HG03066 (cell line): ENCODE results near the gene FOLR3.
"Not testable (repeated sequence)": the region's sequence is repeated elsewhere in the genome, so short reads cannot be mapped to it uniquely, and the experiment has no call there.

ENCODE experiments used
- ATAC-seq: cut with Tn5 transposase; IDR thresholded peaks from one replicate; pipeline ENCODE4 v1.9.1; 2021; ENCODE audit warnings: low read depth; ENCODE audit not compliant: unreplicated experiment

The FOLR3 gene

DNA sequence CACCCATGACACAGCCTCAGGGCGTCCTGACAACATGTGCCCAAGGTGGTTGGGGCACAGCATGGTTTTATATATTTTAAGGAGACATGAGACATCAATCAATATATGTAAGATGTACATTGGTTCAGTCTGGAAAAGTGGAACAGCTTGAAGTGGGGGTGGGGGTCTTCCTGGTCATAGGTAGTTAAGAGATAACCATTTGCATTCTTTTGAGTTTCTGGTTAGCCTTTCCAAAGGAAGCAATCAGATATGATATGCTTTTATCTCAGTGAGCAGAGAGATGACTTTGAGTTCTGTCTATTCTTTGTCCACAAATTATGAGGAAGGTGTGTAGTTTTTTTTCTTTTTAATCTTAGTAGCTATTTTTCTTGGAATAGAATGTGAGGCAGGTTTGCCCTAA lies 12.9 kb upstream of the FOLR3 start:
- ATAC-seq: no peak

- no peak for ATAC-seq
Observed at GRCh38 chr11:72123117-72123653, 12.3 kb upstream of the FOLR3 start.

DNA sequence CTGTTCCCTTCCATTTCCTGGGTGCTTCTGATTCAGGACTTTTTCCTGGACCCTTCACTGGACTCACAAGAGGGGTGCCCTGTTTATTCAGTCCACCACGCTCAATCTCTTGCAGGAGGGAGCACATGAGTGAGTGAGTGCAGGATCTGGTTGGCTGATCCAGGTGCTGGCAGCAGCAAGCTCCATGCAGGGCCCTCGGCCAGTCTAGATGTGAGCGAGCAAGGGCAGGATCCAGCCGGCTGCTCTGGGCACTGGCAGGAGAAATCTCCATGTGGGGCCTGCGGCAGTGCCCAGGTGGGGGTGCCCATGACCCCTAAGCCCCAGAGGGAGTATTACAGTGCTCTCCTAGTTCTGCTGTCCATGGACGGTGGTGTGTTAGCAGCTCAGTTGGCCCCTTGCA lies 11.5 kb upstream of the FOLR3 start:
- ATAC-seq: no peak

DNA sequence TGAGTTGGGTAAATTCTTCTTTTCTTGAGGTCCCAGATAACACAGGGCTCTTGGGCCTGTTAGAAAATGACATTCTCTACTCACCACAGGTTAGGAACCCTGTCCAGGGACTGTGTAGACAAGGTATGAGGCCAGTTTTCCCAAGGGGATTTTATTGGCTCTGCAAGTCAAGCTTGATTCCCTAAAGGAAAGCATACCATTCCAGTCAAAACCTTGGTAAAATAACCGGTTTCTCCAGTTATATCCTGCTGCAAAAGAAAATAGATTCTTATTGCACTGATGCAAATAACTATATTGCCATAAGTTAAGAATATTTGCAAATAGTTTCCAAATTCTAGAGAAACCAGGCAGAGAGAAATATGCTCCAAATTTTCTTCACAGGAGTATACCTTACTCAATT lies 9.6 kb upstream of the FOLR3 start:
- ATAC-seq: no peak

DNA sequence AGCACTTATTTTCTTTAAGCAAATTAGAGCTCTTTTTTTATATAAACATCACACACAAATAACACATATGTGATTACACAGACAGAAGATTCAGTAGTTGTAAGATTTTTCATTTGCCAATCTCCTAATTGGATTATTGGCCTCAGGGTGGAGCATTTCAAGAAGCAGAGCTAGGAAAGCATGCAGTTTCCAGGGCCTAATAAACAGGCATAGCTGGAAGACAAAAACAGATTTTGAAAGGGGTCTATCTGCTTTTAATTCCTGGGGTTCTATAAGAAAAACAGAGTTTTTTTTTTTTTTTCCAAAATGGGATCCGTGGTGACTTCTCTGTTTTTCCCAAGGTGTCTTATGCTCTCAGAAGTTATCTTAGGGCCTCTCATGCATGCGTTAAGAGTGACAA lies 7.6 kb upstream of the FOLR3 start:
- no peak for ATAC-seq

DNA sequence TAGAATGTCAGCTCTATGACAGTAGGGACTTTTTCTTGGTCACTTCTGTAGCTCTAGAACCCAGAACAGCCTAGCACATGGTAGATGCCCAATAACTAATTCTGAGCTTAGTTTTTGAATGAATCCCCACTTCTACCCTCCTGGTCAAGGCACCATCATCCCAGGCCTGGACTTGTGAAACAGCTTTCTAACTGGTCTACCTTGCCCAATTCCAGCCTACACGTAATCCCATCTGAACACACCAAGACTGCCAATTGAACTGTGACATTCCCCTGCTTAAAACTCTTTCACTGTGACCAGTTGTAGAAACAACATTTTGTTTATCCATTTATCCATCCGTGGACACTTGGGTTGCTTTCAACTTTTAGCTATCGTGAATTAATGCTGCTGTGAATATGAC lies 6.1 kb upstream of the FOLR3 start:
- no peak for ATAC-seq

- no peak for ATAC-seq
Observed at GRCh38 chr11:72132646-72133045, 2.9 kb upstream of the FOLR3 start.

GRCh38 chr11:72135891-72136683 lies 562 bp downstream of the FOLR3 start:
- ATAC-seq: no peak

GRCh38 chr11:72136684-72137262 lies 1.2 kb downstream of the FOLR3 start:
- no peak for ATAC-seq

DNA sequence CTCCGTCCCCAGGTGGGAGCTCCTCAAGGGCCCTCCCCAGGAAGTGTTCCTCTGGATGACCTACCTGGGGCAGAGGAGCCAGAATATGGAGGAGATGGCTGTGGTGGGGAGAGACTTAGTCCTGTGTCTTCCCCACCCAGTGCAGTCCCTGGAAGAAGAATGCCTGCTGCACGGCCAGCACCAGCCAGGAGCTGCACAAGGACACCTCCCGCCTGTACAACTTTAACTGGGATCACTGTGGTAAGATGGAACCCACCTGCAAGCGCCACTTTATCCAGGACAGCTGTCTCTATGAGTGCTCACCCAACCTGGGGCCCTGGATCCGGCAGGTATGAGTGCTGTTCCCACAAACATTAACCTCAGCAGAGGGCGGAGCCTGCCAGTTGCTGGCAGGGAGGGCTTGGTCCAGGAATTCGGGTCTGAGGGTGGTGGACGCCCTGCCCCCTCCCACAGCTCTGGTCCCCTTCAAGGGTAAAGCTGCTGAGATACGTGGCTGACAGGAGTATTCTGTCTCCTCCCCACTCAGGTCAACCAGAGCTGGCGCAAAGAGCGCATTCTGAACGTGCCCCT lies 3.4 kb downstream of the FOLR3 start:
- no peak for ATAC-seq

- ATAC-seq: no peak
Observed at GRCh38 chr11:72139500-72139899, 4.0 kb downstream of the FOLR3 start.

DNA sequence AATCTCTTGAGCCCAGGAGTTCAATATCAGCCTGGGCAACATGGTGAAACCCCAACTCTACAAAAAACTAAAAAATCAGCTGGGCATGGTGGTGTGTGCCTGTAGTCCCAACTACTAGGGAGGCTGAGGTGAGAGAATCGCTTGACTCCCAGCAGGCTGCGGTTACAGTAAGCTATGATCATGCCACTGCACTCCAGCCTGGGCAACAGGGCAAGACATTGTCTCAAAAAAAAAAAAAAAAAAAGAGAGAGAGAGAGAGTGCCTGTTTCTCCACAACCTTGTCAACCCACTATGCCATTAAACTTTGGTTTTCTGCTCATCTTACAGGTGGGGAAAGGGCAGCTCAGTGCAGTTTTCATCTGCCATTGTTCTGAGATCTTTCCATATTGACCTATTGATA lies 5.1 kb downstream of the FOLR3 start:
- ATAC-seq: no peak

DNA sequence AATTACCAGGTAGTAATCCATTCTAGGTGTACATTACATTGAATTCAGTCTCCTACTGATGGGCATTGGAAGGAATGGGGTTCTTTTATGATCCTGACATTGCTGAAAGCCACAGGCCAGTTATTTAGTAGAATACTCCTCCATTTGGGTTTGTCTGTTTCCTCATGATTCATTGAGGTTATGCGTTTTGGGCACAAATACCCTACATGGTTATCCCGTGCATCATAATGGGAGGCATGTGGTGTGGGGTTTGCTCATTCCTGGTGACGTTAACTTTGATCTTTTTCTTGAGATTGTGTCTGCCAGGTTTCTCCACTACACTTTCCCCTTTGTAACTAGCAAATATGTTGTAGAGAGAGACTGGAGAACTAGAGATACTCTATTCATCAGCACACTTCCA lies 5.5 kb downstream of the FOLR3 start:
- no peak for ATAC-seq

- ATAC-seq: not testable (repeated sequence)
Observed at GRCh38 chr11:72142086-72142485, 6.6 kb downstream of the FOLR3 start.

DNA sequence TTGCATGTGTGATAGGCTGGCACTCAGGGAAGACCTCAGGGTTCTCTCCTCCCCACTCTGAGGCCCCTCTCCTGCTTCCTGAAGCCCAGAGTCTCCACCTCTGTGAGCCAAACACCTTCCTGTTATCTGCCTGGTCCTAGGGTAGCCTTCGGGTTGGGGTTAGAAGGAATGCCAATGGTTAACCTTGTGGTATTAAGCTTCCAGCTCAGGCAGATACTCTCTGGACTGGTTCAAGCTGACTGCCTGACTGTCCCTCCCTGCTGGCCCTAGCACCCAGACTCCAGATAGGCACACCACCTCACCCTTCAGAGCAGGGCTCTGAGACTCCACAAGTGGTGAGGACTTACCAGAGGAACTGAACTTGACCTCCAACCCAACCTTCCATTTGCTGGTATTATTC lies 7.0 kb downstream of the FOLR3 start:
- not testable (repeated sequence) for ATAC-seq

DNA sequence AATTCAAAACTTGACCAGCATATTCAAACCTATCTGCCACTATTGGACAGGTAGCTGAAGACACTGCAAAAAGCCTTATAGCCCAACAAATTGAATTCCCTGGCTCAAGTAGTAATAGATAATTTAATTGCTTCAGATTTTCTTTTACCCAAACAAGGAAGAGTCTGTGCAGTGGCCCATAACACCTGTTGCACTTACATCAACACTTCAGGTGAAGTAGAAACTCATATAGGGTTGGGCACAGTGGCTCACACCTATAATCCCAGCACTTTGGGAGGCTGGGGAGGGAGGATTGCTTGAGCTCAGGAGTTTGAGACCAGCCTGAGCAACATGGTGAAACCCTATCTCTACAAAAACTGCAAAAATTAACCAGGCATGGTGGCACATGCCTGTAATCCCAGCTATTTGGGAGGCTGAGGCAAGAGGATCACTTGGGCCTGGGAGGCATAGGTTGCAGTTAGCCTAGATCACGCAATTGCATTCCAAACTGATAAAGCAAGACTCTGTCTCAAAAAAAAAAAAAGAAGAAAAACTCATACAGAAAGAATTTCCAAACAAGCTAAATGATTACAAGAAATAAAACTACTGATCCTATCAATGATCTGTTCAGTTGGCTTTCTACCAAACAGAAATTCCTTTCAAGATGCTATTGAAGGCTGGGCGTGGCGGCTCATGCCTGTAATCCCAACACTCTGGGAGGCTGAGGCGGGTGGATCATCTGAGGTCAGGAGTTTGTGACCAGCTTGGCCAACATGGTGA lies 9.5 kb downstream of the FOLR3 start:
- no peak for ATAC-seq

DNA sequence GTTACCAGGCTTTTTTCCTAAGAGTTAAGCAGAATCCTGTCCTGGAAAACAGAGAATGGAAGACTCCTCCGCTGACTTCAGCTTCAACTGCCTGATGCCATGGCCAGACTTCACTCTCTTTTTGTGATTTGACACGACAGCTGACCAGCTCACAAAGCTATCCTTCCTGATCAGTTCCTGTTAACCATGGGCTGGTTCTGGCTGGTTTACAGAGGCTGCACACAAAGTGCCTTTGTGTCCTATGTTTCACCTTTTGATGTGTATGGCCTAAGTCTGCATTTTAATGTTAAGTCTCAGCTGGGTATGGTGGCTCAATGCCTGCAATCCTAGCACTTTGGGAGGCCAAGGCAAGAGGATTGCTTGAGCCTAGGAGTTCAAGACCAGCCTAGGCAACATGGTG lies 11.1 kb downstream of the FOLR3 start:
- no peak for ATAC-seq

- no peak for ATAC-seq
Observed at GRCh38 chr11:72150882-72151281, 15.4 kb downstream of the FOLR3 start.

DNA sequence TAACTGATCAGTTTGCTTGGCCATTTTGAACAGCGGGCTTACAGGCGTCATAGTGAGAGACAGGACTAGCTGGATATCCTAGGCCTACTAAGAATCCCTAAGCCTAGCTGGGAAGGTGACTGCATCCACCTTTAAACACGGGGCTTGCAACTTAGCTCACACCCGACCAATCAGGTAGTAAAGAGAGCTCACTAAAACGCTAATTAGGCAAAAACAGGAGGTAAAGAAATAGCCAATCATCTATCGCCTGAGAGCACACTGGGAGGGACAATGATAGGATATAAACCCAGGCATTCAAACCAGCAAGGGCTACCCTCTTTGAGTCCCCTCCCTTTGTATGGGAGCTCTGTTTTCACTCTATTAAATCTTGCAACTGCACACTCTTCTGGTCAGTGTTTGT lies 18.3 kb downstream of the FOLR3 start:
- ATAC-seq: not testable (repeated sequence)

DNA sequence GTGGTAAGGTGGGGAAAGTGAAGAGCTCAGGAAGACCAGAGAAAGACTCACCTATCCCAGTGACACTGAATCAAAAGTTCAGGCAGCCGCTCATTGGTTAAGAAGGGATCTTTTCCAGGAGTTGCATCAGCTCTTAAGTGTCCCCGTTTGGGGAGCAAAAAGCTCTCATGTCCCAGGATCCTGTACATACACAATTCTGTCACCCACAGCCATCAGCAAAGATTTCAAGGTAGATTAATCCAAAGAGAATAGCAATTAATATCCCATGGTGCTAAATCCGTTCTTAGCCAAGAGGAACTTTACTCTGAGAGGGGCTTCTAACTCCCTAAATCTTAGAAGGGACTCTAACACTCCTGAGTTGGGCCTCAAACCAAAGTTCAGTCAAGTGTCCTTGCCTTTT lies 19.3 kb downstream of the FOLR3 start:
- no peak for ATAC-seq

DNA sequence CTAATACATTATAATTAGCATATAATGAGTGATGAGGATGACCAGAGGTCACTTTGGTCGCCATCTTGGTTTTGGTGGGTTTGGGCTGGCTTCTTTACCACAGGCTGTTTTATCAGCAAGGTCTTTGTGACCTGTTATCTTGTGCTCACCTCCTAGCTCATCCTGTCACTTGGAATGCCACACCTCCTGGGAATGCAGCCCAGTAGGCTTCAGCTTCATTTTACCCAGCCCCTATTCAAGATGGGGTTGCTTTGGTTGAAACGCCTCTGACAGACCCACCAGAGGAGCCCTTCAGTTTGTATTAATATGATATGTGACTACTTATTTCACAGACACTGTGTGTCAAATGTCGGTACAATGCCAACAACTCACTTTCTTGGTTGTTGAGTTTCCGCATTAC lies 20.2 kb downstream of the FOLR3 start:
- no peak for ATAC-seq
